ENCODE results near the gene BDH1. TPM values are rescaled to one million over a fixed set of nuclear protein-coding genes. Genes with fewer than 3 reads are reported as not detected.

BDH1 gene
- polyA plus RNA-seq, 1 donor (not counting 4 experiments of a cell fraction or from before 2014, with no cell fraction given), result 30.2 TPM

GRCh38 chr3:197522183-197522715 is 33.5 kb downstream of the BDH1 start:
- H3K27ac ChIP-seq (ENCODE audit: control insufficient read depth, insufficient read depth, low read length), result no peak overlapping the region
- no peaks in the 10 kb centered on the region for H3K9me3 ChIP-seq (ENCODE audit: control insufficient read depth, low read depth, low read length)
- TF ChIP-seq EZH2 (IDR thresholded peaks at IDR 0.05; ENCODE audit: low read length), result no peak
- TF ChIP-seq, protein P1, sequence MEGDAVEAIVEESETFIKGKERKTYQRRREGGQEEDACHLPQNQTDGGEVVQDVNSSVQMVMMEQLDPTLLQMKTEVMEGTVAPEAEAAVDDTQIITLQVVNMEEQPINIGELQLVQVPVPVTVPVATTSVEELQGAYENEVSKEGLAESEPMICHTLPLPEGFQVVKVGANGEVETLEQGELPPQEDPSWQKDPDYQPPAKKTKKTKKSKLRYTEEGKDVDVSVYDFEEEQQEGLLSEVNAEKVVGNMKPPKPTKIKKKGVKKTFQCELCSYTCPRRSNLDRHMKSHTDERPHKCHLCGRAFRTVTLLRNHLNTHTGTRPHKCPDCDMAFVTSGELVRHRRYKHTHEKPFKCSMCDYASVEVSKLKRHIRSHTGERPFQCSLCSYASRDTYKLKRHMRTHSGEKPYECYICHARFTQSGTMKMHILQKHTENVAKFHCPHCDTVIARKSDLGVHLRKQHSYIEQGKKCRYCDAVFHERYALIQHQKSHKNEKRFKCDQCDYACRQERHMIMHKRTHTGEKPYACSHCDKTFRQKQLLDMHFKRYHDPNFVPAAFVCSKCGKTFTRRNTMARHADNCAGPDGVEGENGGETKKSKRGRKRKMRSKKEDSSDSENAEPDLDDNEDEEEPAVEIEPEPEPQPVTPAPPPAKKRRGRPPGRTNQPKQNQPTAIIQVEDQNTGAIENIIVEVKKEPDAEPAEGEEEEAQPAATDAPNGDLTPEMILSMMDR (optimal IDR thresholded peaks at IDR 0.05 in 1 of 3, IDR thresholded peaks at IDR 0.05 in 1 of 3, conservative IDR thresholded peaks at IDR 0.05 in 1 of 3; ENCODE audit: extremely low read depth in 1 of 3, insufficient read depth in 2 of 3, low read length in 3 of 3), result no peak
- no peak overlapping the region for H3K4me3 ChIP-seq (ENCODE audit: control insufficient read depth in 2 of 3, extremely low read depth in 1 of 3, insufficient read depth in 2 of 3, low read depth in 1 of 3, low read length in 3 of 3)
- no peaks in the 10 kb centered on the region for H3K27me3 ChIP-seq (ENCODE audit: control insufficient read depth, extremely low read depth, insufficient read depth, low read length)
- H3K79me2 ChIP-seq (ENCODE audit: control insufficient read depth, insufficient read depth, low read length), result no peaks in the 10 kb centered on the region
- H3K36me3 ChIP-seq (ENCODE audit: control insufficient read depth in 2 of 2, extremely low read depth in 1 of 2, insufficient read depth in 2 of 2, low read length in 2 of 2), result peaks cover 1 to 7% of the 10 kb centered on the region in 2 experiments
- no peak overlapping the region for H3K9ac ChIP-seq (ENCODE audit: control insufficient read depth, extremely low read depth, insufficient read depth, low read length)
- no peaks in the 10 kb centered on the region for H3K9me1 ChIP-seq (ENCODE audit: control insufficient read depth, extremely low read depth, insufficient read depth, low read length)
- H3K4me1 ChIP-seq (ENCODE audit: control insufficient read depth, extremely low read depth, insufficient read depth, low read length), result no peaks in the 10 kb centered on the region
- H4K20me1 ChIP-seq (ENCODE audit: control insufficient read depth, extremely low read depth, insufficient read depth, low read length), result no peaks in the 10 kb centered on the region
- dilution Hi-C loops (cut with MboI; ENCODE audit: extremely low pct_ligation_motif_present, low sequenced_read_pairs), result no loop called here
- DNase-seq (ENCODE audit: low read depth, low spot score) (no peak), FAIRE-seq (no peak)
- H3K4me2 ChIP-seq (ENCODE audit: control insufficient read depth, extremely low read depth, insufficient read depth, low read depth, low read length), result no peak overlapping the region
- no peak overlapping the region for H2AFZ ChIP-seq (ENCODE audit: control insufficient read depth, low read length)

DNA sequence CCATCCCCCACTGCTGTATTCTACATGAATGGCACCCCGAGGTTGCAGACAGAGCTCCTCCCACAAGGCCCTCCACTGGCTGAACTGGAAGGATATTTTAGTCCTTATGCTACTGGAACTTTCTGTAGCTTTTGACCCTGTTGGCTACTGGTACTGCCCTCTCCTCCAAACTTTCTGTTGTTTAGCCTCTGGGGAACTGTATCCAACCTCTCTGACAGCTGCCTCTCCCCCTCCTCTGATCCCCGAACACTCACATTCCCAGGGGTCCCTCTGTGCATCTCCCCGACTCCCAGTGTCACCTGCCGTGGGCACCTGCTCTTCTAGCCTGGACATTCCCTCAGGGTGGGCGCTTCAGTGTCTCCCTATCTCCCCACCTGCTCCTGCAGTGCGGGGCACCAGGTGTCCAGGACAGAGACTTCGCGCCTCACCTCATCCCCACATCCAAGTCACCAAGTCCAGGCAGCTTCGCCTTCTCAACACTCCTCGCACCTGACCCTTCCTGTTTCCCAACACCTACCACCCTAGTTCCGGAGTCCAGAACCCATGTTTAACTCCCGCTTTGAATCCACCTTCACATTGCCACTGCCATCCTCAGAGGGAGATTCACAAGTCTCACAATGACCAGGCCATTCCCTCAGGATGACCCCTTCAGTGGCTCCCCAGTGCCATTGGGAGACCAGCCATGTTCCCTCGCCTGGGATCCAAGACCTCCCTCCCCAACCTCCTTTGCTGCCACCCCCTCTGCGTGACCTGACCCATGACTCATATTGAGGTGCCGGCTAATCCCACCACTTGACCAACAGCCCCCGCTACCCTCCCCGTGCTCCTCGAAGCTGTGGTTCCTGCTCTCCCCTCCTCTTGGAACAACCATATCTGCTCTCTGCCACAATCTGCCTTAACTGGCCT is 34.2 kb downstream of the BDH1 start:
- Histone ChIP-seq H2AFZ (ENCODE audit: control insufficient read depth, low read length) (no peak overlapping the region), H3K27ac (ENCODE audit: control insufficient read depth, insufficient read depth, low read length) (no peak overlapping the region), H3K4me2 (ENCODE audit: control insufficient read depth, extremely low read depth, insufficient read depth, low read depth, low read length) (no peak overlapping the region), H4K20me1 (ENCODE audit: control insufficient read depth, extremely low read depth, insufficient read depth, low read length) (no peaks in the 10 kb centered on the region), H3K79me2 (ENCODE audit: control insufficient read depth, insufficient read depth, low read length) (no peaks in the 10 kb centered on the region), H3K9me3 (ENCODE audit: control insufficient read depth, low read depth, low read length) (no peaks in the 10 kb centered on the region), H3K36me3 (ENCODE audit: control insufficient read depth in 2 of 2, extremely low read depth in 1 of 2, insufficient read depth in 2 of 2, low read length in 2 of 2) (peaks cover 1 to 5% of the 10 kb centered on the region in 2 experiments), H3K27me3 (ENCODE audit: control insufficient read depth, extremely low read depth, insufficient read depth, low read length) (no peaks in the 10 kb centered on the region), H3K9me1 (ENCODE audit: control insufficient read depth, extremely low read depth, insufficient read depth, low read length) (no peaks in the 10 kb centered on the region), H3K4me3 (ENCODE audit: control insufficient read depth in 2 of 3, extremely low read depth in 1 of 3, insufficient read depth in 2 of 3, low read depth in 1 of 3, low read length in 3 of 3) (no peak overlapping the region), H3K9ac (ENCODE audit: control insufficient read depth, extremely low read depth, insufficient read depth, low read length) (no peak overlapping the region), H3K4me1 (ENCODE audit: control insufficient read depth, extremely low read depth, insufficient read depth, low read length) (peaks cover 5% of the 10 kb centered on the region)
- FAIRE-seq (no peak), DNase-seq (ENCODE audit: low read depth, low spot score) (no peak)
- dilution Hi-C loops (cut with MboI; ENCODE audit: extremely low pct_ligation_motif_present, low sequenced_read_pairs), result no loop called here
- TF ChIP-seq, protein P1 (optimal IDR thresholded peaks at IDR 0.05 in 1 of 3, IDR thresholded peaks at IDR 0.05 in 1 of 3, conservative IDR thresholded peaks at IDR 0.05 in 1 of 3; ENCODE audit: extremely low read depth in 1 of 3, insufficient read depth in 2 of 3, low read length in 3 of 3), result no peak
- TF ChIP-seq EZH2 (IDR thresholded peaks at IDR 0.05; ENCODE audit: low read length), result no peak
